Left renal pelvis (tissue), 4 donors: ENCODE results near the gene GSTA4. TPM values are rescaled to one million over a fixed set of nuclear protein-coding genes. Genes with fewer than 3 reads are reported as not detected.

Experiments used
- DNase-seq, 4 donors: peaks; one replicate each; pipeline ENCODE4 v3.0.0-alpha.2; 2013; ENCODE audit warnings: low read depth in 4 of 4, low spot score in 3 of 4
- polyA plus RNA-seq, 4 donors: library from polyadenylated mRNA; unstranded; fragments of 120-200 nt; gene quantifications; one replicate each; pipeline ENCODE4 v1.2.1, GENCODE V29; 2013; ENCODE audit not compliant: insufficient read length in 4 of 4

The GSTA4 gene
- polyA plus RNA-seq: 100 to 1,000 TPM in 3 of 4 donors, 10 to 100 TPM in 1; 86.6 to 133 (median 105) TPM

DNA sequence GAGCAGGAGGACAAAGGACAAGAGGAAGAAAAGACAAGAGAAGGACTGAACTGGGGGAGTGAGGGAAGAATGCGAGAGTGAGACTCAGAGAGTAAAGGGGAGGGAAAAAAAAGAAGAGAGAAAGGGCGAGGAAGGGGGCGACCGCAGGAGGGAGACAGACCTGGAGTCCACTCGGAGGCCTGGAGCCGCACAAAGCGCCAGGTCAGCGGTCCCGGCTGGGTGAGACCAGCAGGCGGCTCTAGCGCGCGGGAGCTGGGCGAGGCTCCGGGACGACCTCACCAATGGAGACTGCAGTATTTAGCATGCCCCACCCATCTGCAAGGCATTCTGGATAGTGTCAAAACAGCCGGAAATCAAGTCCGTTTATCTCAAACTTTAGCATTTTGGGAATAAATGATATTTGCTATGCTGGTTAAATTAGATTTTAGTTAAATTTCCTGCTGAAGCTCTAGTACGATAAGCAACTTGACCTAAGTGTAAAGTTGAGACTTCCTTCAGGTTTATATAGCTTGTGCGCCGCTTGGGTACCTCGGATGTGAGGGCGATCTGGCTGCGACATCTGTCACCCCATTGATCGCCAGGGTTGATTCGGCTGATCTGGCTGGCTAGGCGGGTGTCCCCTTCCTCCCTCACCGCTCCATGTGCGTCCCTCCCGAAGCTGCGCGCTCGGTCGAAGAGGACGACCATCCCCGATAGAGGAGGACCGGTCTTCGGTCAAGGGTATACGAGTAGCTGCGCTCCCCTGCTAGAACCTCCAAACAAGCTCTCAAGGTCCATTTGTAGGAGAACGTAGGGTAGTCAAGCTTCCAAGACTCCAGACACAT lies at the start of gene GSTA4:
GSTA4 (minus strand) TSS at position 196 of the 824 bp plus-strand sequence. CDS start 1,041 bp downstream, outside the sequence.
- peak; percentile 88 to 95 (median 95) for DNase-seq

DNA sequence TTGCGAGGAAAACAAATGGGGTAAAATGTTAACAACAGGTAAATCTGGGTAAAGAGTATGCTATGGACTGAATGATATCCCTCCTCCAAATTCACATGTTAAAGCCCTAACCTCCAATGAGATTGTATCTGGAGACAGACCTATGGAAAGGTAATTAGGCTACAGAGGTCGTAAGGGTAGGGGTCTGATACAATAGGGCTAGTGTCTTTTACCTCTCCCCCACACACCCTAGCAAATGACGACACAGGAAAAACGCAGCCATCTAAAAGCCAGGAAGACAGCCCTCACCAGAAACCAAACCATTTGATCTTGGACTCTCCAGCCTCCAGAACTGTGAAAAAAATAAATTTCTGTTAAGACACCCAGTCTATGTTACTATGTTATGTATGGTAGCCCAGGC lies 49.5 kb upstream of the GSTA4 start:
- DNase-seq: no peak

GRCh38 chr6:53044071-53044470 lies 49.0 kb upstream of the GSTA4 start:
- no peak for DNase-seq

DNA sequence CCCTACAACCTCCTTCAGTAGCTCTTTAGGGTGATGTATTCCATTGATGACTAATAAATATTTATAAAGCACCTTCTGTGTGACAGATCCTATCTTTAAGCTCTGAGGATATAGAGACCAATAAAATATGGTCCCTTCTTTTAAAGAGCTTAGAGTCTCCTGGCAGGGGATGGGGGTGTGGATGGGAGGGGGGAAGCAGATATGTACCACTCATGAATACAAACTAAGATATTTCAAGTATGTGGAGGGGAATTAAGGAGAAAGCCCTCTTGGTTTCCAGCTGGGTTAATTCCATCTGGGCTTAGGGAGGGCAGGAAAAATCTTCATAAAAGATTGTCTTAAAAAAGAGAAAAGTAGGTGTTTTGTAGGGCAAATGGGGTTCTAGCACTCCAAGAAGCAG lies 48.5 kb upstream of the GSTA4 start:
- DNase-seq: no peak

- no peak for DNase-seq
Observed at GRCh38 chr6:53042112-53042511, 47.0 kb upstream of the GSTA4 start.

DNA sequence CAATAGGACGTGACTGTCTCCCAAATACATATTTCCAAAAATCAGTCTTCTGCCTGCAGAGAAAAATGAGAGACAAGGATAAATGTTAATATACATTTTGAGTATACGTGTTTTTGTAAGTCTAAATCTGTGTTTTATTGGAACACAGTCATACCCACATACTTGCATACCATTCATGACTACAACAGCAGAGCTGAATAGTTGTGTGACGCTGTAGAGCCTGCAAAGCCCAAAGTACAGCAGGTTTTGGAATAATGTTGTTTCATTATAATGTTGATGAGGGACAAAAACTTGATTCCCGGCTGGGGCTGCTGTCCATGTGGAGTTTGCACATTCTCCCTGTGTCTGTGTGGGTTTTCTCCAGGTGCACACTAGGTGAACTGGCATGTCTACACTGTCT lies 46.3 kb upstream of the GSTA4 start:
- DNase-seq: no peak

DNA sequence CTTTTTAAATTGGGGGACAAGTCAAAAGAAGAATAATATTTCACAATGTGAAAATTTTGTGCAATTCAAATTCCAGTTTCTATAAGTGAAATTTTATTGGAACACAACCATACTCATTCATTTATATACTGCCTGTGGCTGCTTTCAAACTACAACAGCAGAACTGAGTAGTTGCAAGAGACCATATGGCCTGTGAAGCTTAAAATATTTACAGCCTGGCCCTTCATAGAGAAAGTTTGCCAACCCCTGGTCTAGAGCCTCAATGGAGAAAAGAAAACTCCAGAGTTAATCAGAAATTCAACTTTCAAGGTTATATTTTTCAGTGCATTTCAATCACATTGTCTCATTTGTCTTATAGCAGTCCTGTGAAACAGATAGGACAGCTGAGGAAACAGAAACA lies 43.5 kb upstream of the GSTA4 start:
- DNase-seq: no peak

DNA sequence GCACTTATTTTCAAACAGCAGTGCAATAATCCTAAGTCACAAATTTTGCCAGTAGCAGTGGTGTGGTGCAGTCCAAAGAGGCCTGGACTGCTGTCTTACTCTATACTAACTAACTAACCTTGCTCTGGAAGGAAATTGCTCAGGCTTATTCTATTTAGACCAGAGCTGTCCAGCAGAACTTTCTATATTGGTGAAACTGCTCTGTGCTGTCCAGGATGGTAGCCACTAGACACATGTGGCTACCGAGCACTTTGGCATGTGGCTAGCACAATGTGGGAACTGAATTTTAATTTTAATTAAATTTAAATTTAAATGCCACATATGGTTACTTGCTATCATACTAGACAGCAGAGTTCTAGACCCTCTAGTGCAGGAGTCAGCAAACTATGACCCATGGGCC lies 43.1 kb upstream of the GSTA4 start:
- DNase-seq: no peak

DNA sequence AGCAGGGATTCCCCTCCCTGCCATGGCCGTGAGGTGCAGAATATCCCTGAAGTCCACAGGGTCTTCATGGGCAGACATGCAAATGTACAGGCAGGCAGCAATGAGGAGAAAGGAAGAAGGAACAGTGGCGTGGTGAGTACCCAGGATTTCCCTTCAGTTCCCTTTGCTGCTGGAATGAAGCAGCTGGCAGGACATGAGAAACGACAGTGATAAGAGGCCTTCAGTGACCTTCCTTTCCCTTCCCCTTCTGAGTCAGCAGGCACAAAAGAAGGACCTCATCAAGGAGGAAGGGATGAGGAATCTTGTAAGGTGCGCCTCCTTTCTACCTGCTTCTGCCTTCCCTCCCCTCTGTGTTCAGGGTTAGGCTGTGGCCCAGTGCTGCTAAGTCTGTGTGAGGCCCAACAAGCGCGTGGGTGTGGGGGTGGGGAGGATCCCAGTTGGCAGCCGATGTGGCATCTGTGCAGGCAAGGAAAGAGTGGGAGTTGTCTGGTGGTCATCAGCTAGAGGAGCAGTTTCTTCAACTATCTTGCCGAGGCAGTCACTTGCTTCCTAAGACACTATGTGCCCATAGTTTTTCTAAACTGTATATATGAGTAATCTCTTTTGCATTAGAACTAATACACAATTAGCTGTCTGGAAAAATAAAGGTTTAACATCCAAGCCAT lies 40.6 kb upstream of the GSTA4 start:
- DNase-seq: no peak

GRCh38 chr6:53033764-53034163 lies 38.7 kb upstream of the GSTA4 start:
- no peak for DNase-seq

- DNase-seq: no peak
Observed at GRCh38 chr6:53032849-53033248, 37.8 kb upstream of the GSTA4 start.

DNA sequence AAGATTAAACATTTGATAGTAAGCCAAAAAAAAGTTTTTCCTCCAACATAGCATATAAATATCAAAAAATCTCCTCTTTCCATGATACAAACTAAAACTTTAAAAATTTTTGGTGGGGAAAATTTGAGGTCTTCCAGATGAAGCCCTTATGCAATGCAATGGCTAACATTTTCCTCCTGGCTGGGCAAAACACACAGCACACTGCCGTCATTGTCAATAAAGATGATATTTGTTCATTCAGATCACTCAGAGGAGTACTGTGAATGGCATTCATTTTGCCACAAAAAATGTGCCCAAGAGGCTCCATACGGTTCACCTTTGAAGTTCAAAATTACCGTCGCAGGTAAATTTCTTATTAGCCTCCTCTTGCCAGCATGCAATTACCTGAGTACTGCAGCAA lies 36.2 kb upstream of the GSTA4 start:
- no peak for DNase-seq

- DNase-seq: no peak
Observed at GRCh38 chr6:53029761-53030160, 34.7 kb upstream of the GSTA4 start.

- DNase-seq: no peak
Observed at GRCh38 chr6:53029257-53029656, 34.2 kb upstream of the GSTA4 start.

- DNase-seq: no peak
Observed at GRCh38 chr6:53028467-53028866, 33.4 kb upstream of the GSTA4 start.

DNA sequence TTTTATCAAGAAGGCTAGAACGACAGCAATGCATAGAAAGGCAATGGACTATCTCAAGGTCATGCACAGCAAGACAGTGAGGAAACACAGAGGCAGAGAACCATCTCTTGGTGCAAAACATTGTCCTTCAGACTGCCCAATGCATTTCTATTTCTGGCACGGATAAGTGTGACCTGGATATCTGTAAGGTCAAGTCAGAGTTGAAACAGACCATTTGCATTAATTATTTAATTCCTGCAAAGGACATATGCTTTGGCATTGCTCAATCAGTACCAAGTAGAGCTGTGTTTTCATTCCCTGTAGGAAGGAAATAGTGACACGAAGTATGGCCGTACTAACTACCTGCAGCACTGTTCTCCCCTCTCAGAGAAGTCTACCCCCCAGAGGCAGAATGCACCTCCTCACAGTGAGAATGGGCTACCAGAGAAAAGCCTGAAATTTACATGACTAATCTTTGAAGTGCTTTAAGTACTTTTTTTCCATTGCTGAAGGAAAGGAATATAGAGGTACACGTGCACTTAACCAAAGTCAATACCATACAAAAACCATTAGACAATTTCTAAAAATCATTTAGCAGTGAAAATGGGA lies 32.1 kb upstream of the GSTA4 start:
- no peak for DNase-seq

GRCh38 chr6:53026526-53026925 lies 31.4 kb upstream of the GSTA4 start:
- DNase-seq: no peak

- DNase-seq: no peak
Observed at GRCh38 chr6:53023323-53023722, 28.2 kb upstream of the GSTA4 start.

GRCh38 chr6:53020005-53020744 lies 25.1 kb upstream of the GSTA4 start:
- DNase-seq: no peak

DNA sequence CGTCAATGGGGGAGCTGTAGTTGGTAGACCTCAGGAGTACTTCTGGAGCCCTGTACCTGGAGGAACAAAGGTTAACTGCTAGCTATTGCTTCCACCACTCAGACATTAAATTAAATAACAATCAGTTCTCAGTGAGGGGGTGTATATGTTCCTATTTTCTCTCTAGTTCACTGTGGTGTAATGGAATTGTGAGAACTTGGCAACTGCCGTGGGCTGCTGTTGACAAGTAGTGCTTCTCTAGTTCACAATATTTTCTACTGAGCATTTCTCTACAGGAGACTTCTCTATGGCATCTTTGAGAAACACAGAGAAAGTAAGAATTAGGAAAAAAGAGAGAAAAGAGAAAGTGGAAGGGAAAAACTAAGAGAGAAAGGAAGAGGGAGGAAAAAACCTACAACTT lies 23.4 kb upstream of the GSTA4 start:
- DNase-seq: no peak

- no peak for DNase-seq
Observed at GRCh38 chr6:53015486-53015885, 20.4 kb upstream of the GSTA4 start.
